Tibial nerve (tissue), 4 donors: Measurements from ENCODE around the gene CYP4F11. TPM values are rescaled to one million over a fixed set of nuclear protein-coding genes. Genes with fewer than 3 reads are reported as not detected.
"Not testable (repeated sequence)": the region's sequence is repeated elsewhere in the genome, so short reads cannot be mapped to it uniquely, and the experiment has no call there.

Experiments
- DNase-seq, 2 donors: peaks; one replicate each; pipeline ENCODE4 v3.0.0-alpha.2; 2019; ENCODE audit warnings: low spot score in 2 of 2
- H3K27ac ChIP-seq, 4 donors: fragments of 200-600 bp; sonication (generic) in 3 of 4; one replicate each; pipeline ENCODE4 v1.5.1; 2017 to 2019; ENCODE audit warnings: mild to moderate bottlenecking in 1 of 4
- H3K27me3 ChIP-seq, 2 donors: fragments of 200-600 bp; sonication (generic) in 1 of 2; one replicate each; pipeline versions ENCODE4 v1.5.1 to v1.6.0; 2017 to 2019
- H3K36me3 ChIP-seq, 3 donors: fragments of 200-600 bp; sonication (generic); one replicate each; pipeline ENCODE4 v1.5.1; 2018 to 2019
- H3K4me1 ChIP-seq, 4 donors: fragments of 200-600 bp; sonication (generic) in 3 of 4; one replicate each; pipeline ENCODE4 v1.5.1; 2017 to 2019
- H3K4me3 ChIP-seq, 4 donors: fragments of 200-600 bp; sonication (generic) in 3 of 4; one replicate each; pipeline ENCODE4 v1.5.1; 2017 to 2019; ENCODE audit warnings: mild to moderate bottlenecking in 1 of 4, moderate library complexity in 1 of 4
- H3K9me3 ChIP-seq, 4 donors: fragments of 200-600 bp; sonication (generic) in 3 of 4; one replicate each; pipeline ENCODE4 v1.5.1; 2017 to 2019
- EP300 ChIP-seq, 2 donors: sonication (generic); formaldehyde crosslinking; IDR thresholded peaks; one replicate each; pipeline ENCODE4 v1.6.1; 2017; ENCODE audit warnings: antibody characterized with exemption in 2 of 2, mild to moderate bottlenecking in 1 of 2
- POLR2A ChIP-seq, 2 donors: fragments of 450-650 bp; IDR thresholded peaks; one replicate each; pipeline ENCODE4 v1.6.1; 2017; ENCODE audit warnings: antibody characterized with exemption in 2 of 2, mild to moderate bottlenecking in 2 of 2, moderate library complexity in 2 of 2
- WGBS, 2 donors: methylation state at CpG; one replicate each; pipeline ENCODE4 v1.1.5; 2018; 5-methylcytosine and 5-hydroxymethylcytosine counted together
- total RNA-seq, 4 donors: library from RNA; depleted of rRNA; stranded (reverse); fragments of >200 nt; gene quantifications; one replicate each; pipeline ENCODE4 v1.1.0, GENCODE V29; 2016
- TF ChIP-seq, protein P1 (sequence below), 5 experiments: fragments of 200-600 bp in 3 of 5; fragments of 450-650 bp in 2 of 5; sonication (generic) in 3 of 5; IDR thresholded peaks; one replicate each; pipeline ENCODE4 v1.5.1; 2016 to 2019; ENCODE audit warnings: antibody characterized with exemption in 5 of 5, mild to moderate bottlenecking in 3 of 5, moderate library complexity in 2 of 5

CYP4F11 gene
- total RNA-seq, 4 donors from 2014 or later = 2.5 to 3.3 (median 3.1) TPM; not detected in 1

DNA sequence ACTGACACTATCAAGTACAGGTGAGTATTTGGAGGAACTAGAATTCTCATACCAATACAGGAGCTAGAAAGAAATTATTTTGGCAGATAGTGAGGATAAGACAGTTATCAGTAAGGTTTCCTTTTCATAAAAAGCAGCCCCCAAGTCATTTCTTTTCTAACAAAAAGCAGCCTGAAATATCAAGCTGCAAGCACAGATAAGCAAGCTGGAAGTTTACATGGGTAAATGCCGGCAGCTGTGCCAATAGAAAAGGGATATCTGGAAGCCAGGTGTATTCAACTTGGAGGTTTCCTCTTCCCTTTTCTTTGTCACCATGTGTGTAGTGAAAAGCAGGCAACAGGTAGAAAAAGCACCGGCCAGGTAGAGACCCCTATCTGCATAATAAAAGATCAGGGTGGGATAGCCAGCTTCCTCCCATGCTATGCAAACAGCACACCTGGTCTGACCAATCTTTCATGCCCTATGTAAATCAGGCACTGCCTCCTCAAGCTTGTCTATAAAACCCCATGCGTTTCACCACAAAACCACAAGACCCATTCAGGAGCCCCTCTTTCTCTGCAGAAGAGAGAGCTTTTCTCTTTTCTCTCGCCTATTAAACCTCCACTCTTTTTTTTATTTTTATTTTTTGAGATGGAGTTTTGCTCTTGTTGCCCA is 59.4 kb downstream of the CYP4F11 start:
- Histone ChIP-seq H3K4me3 (no peak overlapping the region), H3K9me3 (no peaks in the 10 kb centered on the region), H3K27me3 (peaks cover 0 to 19% of the 10 kb centered on the region in 2 donors), H3K27ac (no peak overlapping the region), H3K4me1 (no peaks in the 10 kb centered on the region), H3K36me3 (no peaks in the 10 kb centered on the region)
- 43 to 53% methylated on average over 4 of the region's 4 CpGs for WGBS, 2 donors
- DNase-seq = no peak
- TF ChIP-seq, protein P1, sequence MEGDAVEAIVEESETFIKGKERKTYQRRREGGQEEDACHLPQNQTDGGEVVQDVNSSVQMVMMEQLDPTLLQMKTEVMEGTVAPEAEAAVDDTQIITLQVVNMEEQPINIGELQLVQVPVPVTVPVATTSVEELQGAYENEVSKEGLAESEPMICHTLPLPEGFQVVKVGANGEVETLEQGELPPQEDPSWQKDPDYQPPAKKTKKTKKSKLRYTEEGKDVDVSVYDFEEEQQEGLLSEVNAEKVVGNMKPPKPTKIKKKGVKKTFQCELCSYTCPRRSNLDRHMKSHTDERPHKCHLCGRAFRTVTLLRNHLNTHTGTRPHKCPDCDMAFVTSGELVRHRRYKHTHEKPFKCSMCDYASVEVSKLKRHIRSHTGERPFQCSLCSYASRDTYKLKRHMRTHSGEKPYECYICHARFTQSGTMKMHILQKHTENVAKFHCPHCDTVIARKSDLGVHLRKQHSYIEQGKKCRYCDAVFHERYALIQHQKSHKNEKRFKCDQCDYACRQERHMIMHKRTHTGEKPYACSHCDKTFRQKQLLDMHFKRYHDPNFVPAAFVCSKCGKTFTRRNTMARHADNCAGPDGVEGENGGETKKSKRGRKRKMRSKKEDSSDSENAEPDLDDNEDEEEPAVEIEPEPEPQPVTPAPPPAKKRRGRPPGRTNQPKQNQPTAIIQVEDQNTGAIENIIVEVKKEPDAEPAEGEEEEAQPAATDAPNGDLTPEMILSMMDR (IDR thresholded peaks at IDR 0.05) = no peak

DNA sequence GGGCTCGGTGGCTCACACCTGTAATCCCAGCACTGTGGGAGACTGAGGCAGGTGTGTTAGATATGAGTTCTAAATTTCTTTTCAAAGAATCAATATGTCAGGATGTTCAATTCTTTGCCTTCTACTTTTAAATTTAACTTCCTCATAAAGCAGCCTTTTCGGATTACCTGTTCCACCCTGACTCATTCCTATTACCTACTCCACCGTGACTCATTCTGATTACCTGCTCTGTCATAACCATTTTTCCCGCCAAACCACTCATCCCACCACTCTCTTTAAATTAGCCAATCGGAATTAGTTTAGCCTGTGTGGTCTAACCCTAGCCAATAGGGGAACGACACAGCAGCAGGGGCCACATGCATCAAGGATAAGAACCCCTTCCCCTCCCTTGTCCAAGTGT is 60.6 kb downstream of the CYP4F11 start:
- not testable (repeated sequence) for H3K4me3 ChIP-seq, H3K36me3 ChIP-seq, H3K4me1 ChIP-seq, H3K27ac ChIP-seq, DNase-seq, H3K9me3 ChIP-seq
- peaks cover 0 to 19% of the 10 kb centered on the region in 2 donors for H3K27me3 ChIP-seq
- 90 to 93% methylated on average over 6 of the region's 6 CpGs for WGBS, 2 donors

DNA sequence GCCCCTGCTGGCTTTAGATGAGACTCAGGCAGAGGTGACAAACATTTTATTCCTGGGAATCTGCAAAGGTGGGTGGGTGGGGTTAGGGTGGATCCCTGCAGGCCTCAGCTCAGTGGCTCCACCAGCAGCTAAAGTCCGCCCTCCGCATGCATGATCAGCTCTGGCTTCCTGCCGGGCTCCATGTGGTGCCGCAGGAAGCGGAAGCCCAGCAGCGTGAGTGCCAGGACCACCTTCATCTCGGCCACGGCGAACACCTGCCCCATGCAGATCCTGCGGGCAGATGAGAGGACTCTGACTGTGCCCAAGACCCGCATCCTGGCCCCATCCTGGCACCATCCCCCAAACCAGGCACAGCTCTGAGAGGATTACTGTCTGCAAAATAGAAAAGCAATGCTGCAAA is 62.8 kb downstream of the CYP4F11 start:
- TF ChIP-seq, protein P1 (IDR thresholded peaks at IDR 0.05) = no peak
- TF ChIP-seq EP300 (IDR thresholded peaks at IDR 0.05) = no peak
- TF ChIP-seq POLR2A (IDR thresholded peaks at IDR 0.05) = no peak
- Histone ChIP-seq H3K36me3 (no peaks in the 10 kb centered on the region), H3K27me3 (peaks cover 0 to 19% of the 10 kb centered on the region in 2 donors), H3K9me3 (no peaks in the 10 kb centered on the region), H3K4me3 (no peak overlapping the region), H3K27ac (no peak overlapping the region), H3K4me1 (peaks cover 0 to 5% (median 0%) of the 10 kb centered on the region in 4 donors)
- DNase-seq = no peak
- WGBS, 2 donors = 4 to 8% methylated on average over 5 to 7 of the region's 11 CpGs

DNA sequence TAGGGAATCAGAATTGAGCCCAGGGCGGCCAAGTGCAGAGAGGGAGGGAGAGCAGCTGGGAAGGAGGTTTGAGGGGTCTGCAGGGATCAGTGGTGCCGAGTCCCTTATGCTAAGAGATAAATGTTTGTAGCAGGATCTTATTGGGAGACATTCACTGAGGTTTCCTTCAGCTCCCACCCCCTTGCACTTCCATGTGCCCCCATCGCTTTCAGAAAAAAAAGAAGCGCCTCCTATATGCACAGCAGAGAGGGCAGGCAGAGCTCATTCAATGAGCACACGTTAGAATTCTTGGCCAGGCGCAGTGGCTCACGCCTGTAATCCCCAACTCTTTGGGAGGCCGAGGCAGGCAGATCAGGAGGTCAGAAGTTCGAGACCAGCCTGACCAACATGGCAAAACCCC is 64.5 kb downstream of the CYP4F11 start:
- TF ChIP-seq, protein P1 (IDR thresholded peaks at IDR 0.05) = no peak
- TF ChIP-seq POLR2A (IDR thresholded peaks at IDR 0.05) (no peak), EP300 (IDR thresholded peaks at IDR 0.05) (no peak)
- 58 to 59% methylated on average over 9 of the region's 9 CpGs for WGBS, 2 donors
- peaks cover 0 to 12% of the 10 kb centered on the region in 2 donors for H3K27me3 ChIP-seq
- H3K27ac ChIP-seq = no peak overlapping the region
- H3K9me3 ChIP-seq = no peaks in the 10 kb centered on the region
- H3K4me1 ChIP-seq = peaks cover 0 to 5% (median 0%) of the 10 kb centered on the region in 4 donors
- DNase-seq = no peak
- no peaks in the 10 kb centered on the region for H3K36me3 ChIP-seq
- H3K4me3 ChIP-seq = no peak overlapping the region

DNA sequence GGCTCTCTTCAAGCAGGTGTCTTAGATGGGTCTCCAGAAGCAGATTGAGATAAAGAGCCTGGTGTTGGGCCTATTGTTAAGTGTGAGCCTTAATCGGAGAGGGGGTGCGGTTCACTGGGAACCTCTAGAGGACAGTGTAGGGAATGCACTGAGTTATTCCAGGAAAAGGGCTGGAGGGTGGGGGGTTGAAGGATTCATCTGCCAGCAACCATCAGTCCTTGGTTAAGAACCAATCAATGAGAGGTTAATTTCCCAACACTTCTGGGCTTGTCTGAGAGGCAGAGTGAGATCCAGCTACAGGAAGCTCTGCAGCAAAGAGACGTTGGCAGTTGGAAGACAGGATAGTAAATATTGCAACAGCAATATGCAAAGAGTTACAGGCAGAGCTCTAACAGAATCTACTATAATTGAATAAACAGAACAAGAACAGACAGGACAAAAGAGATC is 65.2 kb downstream of the CYP4F11 start:
- Histone ChIP-seq H3K4me3 (no peak overlapping the region), H3K4me1 (peaks cover 0 to 5% (median 0%) of the 10 kb centered on the region in 4 donors), H3K9me3 (no peaks in the 10 kb centered on the region), H3K27me3 (peaks cover 0 to 11% of the 10 kb centered on the region in 2 donors), H3K27ac (no peak overlapping the region), H3K36me3 (no peaks in the 10 kb centered on the region)
- peak in 1 of 2 donors; percentile 36 for DNase-seq
- 3% methylated on average over 3 of the region's 3 CpGs for WGBS, 2 donors
- TF ChIP-seq EP300 (IDR thresholded peaks at IDR 0.05) (no peak), POLR2A (IDR thresholded peaks at IDR 0.05) (no peak)
- TF ChIP-seq, protein P1 (IDR thresholded peaks at IDR 0.05) = peak; percentile 40 to 65 (median 51)
